ENCODE data around the gene ZFP92.

ZFP92 gene

DNA sequence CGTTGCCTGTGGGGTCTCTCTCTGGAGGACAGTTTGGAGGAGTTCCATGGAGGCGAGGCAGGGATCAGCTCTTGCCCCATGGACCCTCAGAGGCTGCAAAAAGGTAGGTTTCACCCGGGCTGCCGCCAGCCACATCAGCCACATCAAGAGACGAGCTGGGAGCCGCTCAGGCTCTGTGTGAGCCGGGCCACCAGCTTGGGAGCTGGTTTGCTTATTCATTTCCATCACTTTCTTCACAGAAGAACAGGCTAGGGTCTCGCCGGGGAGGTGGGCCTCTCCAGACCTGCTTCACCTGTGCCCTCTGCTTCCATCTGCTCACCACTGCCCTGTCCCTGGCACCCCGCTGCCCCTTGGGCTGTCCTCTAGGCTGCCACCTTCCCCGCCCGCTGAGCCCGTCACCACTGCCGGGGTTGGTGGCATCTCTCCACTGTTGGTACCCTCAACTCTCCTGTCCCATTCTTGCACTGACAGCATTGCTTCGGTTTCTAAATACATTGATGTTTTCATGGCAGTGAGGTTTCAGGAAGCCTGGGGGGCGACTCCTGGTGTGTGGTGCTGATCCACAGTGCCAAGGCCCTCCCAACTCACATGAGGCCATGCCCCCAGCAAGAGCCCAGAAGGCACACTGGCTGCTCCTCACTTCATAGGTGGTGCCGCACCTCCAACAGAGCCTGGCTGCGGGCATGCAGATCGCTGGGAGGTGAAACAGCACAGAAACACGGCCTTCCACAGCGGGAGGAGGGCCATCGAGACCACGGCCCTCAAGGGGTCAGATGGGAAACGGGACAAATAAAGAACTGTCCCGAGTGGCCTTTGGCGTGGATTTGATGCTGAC is 39.1 kb downstream of the ZFP92 start:
- TF ChIP-seq, protein P1, sequence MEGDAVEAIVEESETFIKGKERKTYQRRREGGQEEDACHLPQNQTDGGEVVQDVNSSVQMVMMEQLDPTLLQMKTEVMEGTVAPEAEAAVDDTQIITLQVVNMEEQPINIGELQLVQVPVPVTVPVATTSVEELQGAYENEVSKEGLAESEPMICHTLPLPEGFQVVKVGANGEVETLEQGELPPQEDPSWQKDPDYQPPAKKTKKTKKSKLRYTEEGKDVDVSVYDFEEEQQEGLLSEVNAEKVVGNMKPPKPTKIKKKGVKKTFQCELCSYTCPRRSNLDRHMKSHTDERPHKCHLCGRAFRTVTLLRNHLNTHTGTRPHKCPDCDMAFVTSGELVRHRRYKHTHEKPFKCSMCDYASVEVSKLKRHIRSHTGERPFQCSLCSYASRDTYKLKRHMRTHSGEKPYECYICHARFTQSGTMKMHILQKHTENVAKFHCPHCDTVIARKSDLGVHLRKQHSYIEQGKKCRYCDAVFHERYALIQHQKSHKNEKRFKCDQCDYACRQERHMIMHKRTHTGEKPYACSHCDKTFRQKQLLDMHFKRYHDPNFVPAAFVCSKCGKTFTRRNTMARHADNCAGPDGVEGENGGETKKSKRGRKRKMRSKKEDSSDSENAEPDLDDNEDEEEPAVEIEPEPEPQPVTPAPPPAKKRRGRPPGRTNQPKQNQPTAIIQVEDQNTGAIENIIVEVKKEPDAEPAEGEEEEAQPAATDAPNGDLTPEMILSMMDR (IDR thresholded peaks at IDR 0.05; ENCODE audit: low read depth, low read length): no peak
- no peak overlapping the region for H3K4me3 ChIP-seq (ENCODE audit: low read depth, low read length)

DNA sequence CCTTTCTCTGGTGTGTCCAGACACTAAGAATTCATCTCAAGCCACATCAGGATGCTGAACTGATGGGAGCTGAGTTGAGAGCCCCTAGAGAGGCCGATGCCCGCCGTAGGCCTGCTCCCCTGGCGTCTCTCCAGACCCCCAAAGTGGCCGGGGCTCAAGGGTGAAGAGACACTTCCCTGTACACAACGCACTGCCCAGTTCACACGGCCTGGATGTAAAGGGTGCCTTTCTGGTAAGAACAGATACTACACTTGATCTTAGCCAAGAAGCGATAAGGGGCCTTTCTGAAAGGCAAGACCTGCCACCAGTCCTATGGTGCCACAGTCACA is 39.6 kb downstream of the ZFP92 start:
- H3K4me3 ChIP-seq (ENCODE audit: low read depth, low read length): no peak overlapping the region
- TF ChIP-seq, protein P1 (IDR thresholded peaks at IDR 0.05; ENCODE audit: low read depth, low read length): no peak

DNA sequence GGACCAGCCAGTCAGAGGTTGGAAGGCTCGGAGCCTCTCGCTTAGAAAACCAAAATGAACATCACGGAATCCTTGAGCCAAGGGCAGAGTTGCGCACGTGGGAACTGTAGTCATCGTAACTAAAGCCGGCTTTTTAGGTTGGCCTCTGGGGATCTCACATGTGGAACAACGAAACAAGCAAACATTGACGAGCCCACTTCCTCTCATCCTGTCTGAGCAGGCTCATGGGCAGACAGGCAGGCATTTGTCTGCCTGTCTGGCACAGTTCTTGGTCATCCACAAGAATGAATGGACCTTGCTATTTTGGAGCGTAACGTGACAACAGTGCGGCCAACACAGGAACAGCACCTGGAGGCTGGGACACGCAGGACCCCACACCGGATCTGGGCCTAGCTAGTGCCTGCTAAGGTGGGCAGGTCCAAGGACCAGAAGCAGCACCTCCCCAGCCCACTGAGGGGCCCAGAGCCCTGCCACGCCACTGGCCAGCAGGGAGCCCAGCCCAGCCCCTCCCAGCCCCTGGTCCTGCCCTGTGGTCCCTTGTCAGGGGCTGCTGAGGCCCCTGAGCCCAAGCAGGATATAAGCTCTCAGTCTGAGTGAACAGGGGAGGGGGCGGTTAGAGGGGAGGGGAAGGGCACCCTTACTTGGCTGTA is 43.8 kb downstream of the ZFP92 start:
- TF ChIP-seq, protein P1 (IDR thresholded peaks at IDR 0.05; ENCODE audit: low read depth, low read length): no peak
- H3K4me3 ChIP-seq (ENCODE audit: low read depth, low read length): no peak overlapping the region

DNA sequence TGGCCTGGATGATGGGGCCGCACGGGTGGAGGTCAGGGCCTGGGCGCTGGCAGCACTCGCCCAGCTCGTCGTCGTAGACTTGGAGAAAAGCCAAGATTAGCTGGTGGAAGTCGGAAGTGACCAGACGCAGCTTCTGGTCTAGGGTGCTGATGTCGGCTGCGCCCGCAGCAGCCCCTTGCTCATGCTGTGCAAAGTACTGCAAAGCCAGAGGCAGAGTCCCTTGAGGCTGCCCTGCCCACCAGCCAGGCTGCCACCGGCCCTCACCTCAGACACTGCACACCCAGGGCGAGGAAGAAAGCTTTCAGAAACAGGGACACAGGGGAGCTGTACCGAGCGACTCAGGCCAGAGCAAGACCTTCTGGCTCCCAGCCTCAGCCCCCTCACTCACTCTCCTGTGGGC is 44.3 kb downstream of the ZFP92 start:
- H3K4me3 ChIP-seq (ENCODE audit: low read depth, low read length): no peak overlapping the region
- TF ChIP-seq, protein P1 (IDR thresholded peaks at IDR 0.05; ENCODE audit: low read depth, low read length): no peak

DNA sequence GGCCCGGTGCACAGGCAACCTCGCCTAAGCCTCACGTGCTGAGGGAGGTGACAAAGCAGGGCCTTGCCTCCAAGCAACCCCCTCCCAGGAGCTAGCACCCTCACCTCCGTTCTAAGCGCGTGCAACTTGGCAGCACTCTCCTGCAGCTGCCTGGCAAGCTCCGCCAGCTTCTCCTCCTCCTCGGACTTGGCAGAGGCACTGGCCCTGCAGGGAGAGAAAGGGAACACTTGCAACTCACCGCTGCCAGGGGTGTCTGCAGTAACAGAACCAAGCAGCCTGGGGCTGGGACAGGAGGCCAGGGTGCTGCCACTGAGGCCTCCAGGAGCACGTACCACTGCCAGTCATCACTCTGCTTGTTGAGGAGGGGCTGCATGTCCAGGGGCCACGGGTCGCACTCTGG is 44.9 kb downstream of the ZFP92 start:
- no peak overlapping the region for H3K4me3 ChIP-seq (ENCODE audit: low read depth, low read length)
- TF ChIP-seq, protein P1 (IDR thresholded peaks at IDR 0.05; ENCODE audit: low read depth, low read length): no peak

DNA sequence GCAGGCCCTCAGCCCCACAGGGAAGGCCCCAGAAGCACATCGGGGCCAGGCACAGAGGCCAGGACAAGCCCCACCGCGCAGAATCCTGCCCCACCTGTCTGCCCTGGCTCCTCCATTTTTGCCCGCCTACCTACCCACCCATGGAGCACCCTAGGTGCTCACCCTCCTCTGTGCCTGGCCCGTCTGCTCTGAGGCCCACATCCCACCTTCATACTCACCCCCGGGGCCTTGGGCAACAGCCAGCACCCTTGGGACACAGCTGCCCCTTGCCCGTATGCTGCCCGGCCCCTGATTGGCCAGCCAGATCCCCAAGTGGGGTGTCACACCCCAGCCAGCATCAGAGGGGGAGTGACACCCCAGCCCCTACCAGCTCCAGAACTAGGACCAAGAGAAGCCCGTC is 45.4 kb downstream of the ZFP92 start:
- TF ChIP-seq, protein P1 (IDR thresholded peaks at IDR 0.05; ENCODE audit: low read depth, low read length): no peak

DNA sequence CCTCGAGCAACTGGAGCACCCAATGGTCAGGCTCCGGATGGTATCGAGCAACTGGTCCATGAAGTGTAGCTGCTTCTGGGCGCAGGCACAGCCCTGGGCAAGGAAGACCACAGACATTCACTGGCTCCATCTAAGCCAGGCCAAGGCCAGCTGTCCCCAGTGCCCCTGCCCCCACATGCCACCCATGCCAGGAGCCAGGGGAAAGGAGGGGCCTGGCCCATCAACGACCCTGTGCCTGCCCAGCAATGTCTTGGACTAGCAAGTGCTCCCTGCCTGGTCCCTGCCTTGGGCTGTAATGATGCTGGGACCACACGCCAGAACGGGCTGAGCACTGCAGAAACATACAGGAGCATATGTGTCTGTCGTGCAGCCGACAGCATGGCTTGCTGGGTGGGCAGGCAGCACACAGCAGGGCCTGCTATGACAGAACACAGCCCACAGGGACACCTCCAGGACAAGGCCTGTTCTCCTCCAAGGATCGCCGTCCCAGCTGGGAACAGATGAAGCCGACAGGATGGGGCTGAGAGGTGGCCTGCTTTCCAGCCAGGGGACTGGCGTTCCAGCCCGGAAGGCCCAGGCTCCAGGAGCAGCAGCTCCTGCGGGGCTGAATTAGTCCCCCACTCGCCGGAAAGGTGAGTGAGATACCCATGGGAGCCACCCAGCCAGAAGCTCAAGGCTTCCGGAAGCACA is 46.0 kb downstream of the ZFP92 start:
- no peak overlapping the region for H3K4me3 ChIP-seq (ENCODE audit: low read depth, low read length)
- TF ChIP-seq, protein P1 (IDR thresholded peaks at IDR 0.05; ENCODE audit: low read depth, low read length): no peak

More for the DNA sequence above, 45.4 kb downstream of the ZFP92 start:
- no peak overlapping the region for H3K4me3 ChIP-seq (ENCODE audit: low read depth, low read length)

Measured in WI38 (cell line).